ENCODE results near the gene NCF4. TPM values are rescaled to one million over a fixed set of nuclear protein-coding genes. Genes with fewer than 3 reads are reported as not detected.

Gene NCF4
- polyA plus RNA-seq, 3 donors: 206 to 249 (median 209) TPM

- WGBS (ENCODE audit: insufficient coverage): 7% methylated on average over 26 of the region's 30 CpGs
- H3K4me1 Mint-ChIP-seq: peaks cover 60% of the 10 kb centered on the region
Observed at GRCh38 chr22:36856121-36856791, 4.5 kb upstream of the NCF4 start.

GRCh38 chr22:36856792-36857135 is 4.0 kb upstream of the NCF4 start:
- DNase-seq: no peak
- H2AFZ ChIP-seq (ENCODE audit: insufficient read depth, low read depth, low read length, poor library complexity, severe bottlenecking): no peak overlapping the region

More at GRCh38 chr22:36856121-36856791, 4.5 kb upstream of the NCF4 start:
- peaks cover under 1 to 3% (median 2%) of the 10 kb centered on the region in 3 donors for H3K27me3 Mint-ChIP-seq (ENCODE audit: low read depth in 3 of 3)
- H3K4me2 ChIP-seq (replicated peaks; ENCODE audit: extremely low read depth, low read length, poor library complexity, severe bottlenecking): peak overlapping the region; percentile 54
- H3K36me3 ChIP-seq (replicated peaks in 1 of 2; ENCODE audit: control insufficient read depth in 1 of 2, insufficient read depth in 2 of 2, low read length in 2 of 2): no peaks in the 10 kb centered on the region
- TF ChIP-seq CTCF (IDR thresholded peaks at IDR 0.05): peak; percentile 100
- no peaks in the 10 kb centered on the region for H3K36me3 Mint-ChIP-seq
- H3K9me3 Mint-ChIP-seq: peaks cover 0 to 12% (median 7%) of the 10 kb centered on the region in 7 donors
- H3K79me2 ChIP-seq (ENCODE audit: insufficient read depth, low read length): peaks cover 5% of the 10 kb centered on the region
- H4K20me1 ChIP-seq (ENCODE audit: insufficient read depth, low read length): no peaks in the 10 kb centered on the region
- H3K27ac ChIP-seq (ENCODE audit: low read depth in 1 of 2, low read length in 2 of 2): no peak overlapping the region
- intact Hi-C loops (cut with micrococcal nuclease): loop anchor here (2.0 to 10.0 kb wide), 3 partner anchors 73 to 311 kb away; no protein-coding TSS in a partner anchor
- H2AFZ ChIP-seq (ENCODE audit: insufficient read depth, low read depth, low read length, poor library complexity, severe bottlenecking): peak overlapping the region; percentile 14
- peaks cover 0 to 4% of the 10 kb centered on the region in 2 donors for H3K27me3 ChIP-seq (ENCODE audit: control insufficient read depth in 2 of 2, insufficient read depth in 2 of 2, low read length in 2 of 2)
- H3K9me3 ChIP-seq (replicated peaks in 1 of 2; ENCODE audit: control insufficient read depth in 1 of 2, insufficient read depth in 1 of 2, low read length in 2 of 2): peaks cover 0 to 3% of the 10 kb centered on the region in 2 donors
- H3K9ac ChIP-seq (ENCODE audit: insufficient read depth, low read length, poor library complexity, severe bottlenecking): no peak overlapping the region
- peak overlapping the region; percentile 39 to 94 for H3K4me3 Mint-ChIP-seq
- H3K27ac Mint-ChIP-seq: peak overlapping the region in 3 of 7 donors; percentile 59 to 91 (median 74)
- peak; percentile 89 to 92 (median 90) for DNase-seq
- peaks cover 58 to 67% of the 10 kb centered on the region in 2 donors for H3K4me1 ChIP-seq (ENCODE audit: control insufficient read depth in 1 of 2, insufficient read depth in 2 of 2, low read length in 2 of 2)
- H3K4me3 ChIP-seq (replicated peaks in 1 of 3; ENCODE audit: low read depth in 2 of 3, low read length in 3 of 3): peak overlapping the region in 1 of 3 experiments; percentile 39

More at GRCh38 chr22:36856792-36857135, 4.0 kb upstream of the NCF4 start:
- H3K79me2 ChIP-seq (ENCODE audit: insufficient read depth, low read length): peaks cover 10% of the 10 kb centered on the region
- peak overlapping the region in 1 of 3 experiments; percentile 39 for H3K4me3 ChIP-seq (replicated peaks in 1 of 3; ENCODE audit: low read depth in 2 of 3, low read length in 3 of 3)
- peaks cover 0 to 3% (median 2%) of the 10 kb centered on the region in 3 donors for H3K27me3 Mint-ChIP-seq (ENCODE audit: low read depth in 3 of 3)
- no peak for TF ChIP-seq CTCF (IDR thresholded peaks at IDR 0.05)
- H3K36me3 ChIP-seq (replicated peaks in 1 of 2; ENCODE audit: control insufficient read depth in 1 of 2, insufficient read depth in 2 of 2, low read length in 2 of 2): no peaks in the 10 kb centered on the region
- intact Hi-C loops (cut with micrococcal nuclease): loop anchor here (2.0 to 10.0 kb wide), 3 partner anchors 74 to 312 kb away; no protein-coding TSS in a partner anchor
- H3K4me2 ChIP-seq (replicated peaks; ENCODE audit: extremely low read depth, low read length, poor library complexity, severe bottlenecking): peak overlapping the region; percentile 54
- H4K20me1 ChIP-seq (ENCODE audit: insufficient read depth, low read length): no peaks in the 10 kb centered on the region
- peaks cover 0 to 3% of the 10 kb centered on the region in 2 donors for H3K9me3 ChIP-seq (replicated peaks in 1 of 2; ENCODE audit: control insufficient read depth in 1 of 2, insufficient read depth in 1 of 2, low read length in 2 of 2)
- peaks cover 0 to 12% (median 7%) of the 10 kb centered on the region in 7 donors for H3K9me3 Mint-ChIP-seq
- H3K27me3 ChIP-seq (ENCODE audit: control insufficient read depth in 2 of 2, insufficient read depth in 2 of 2, low read length in 2 of 2): peaks cover 0 to 1% of the 10 kb centered on the region in 2 donors
- H3K27ac Mint-ChIP-seq: no peak overlapping the region
- peaks cover 65% of the 10 kb centered on the region for H3K4me1 Mint-ChIP-seq
- H3K4me1 ChIP-seq (ENCODE audit: control insufficient read depth in 1 of 2, insufficient read depth in 2 of 2, low read length in 2 of 2): peaks cover 63 to 72% of the 10 kb centered on the region in 2 donors
- H3K36me3 Mint-ChIP-seq: no peaks in the 10 kb centered on the region
- H3K27ac ChIP-seq (ENCODE audit: low read depth in 1 of 2, low read length in 2 of 2): no peak overlapping the region
- H3K4me3 Mint-ChIP-seq: no peak overlapping the region
- 84% methylated on average over 5 of the region's 8 CpGs for WGBS (ENCODE audit: insufficient coverage)
- no peak overlapping the region for H3K9ac ChIP-seq (ENCODE audit: insufficient read depth, low read length, poor library complexity, severe bottlenecking)

Data from CD14-positive monocyte (primary cell).